Osteoblast (primary cell): ENCODE results near the gene PLP1. TPM values are rescaled to one million over a fixed set of nuclear protein-coding genes. Genes with fewer than 3 reads are reported as not detected.
A peak's percentile ranks its signal among the peaks of the same experiment; 100 is the strongest.

Source experiments
- DNase-seq: peaks from one replicate; pipeline ENCODE4 v3.0.0; 2011; ENCODE audit warnings: low spot score, mixed read lengths; ENCODE audit not compliant: insufficient read length; ENCODE audit errors: missing footprints
- H2AFZ ChIP-seq: 2 replicates; pipeline ENCODE4 v1.6.0; 2011; ENCODE audit warnings: mild to moderate bottlenecking, low read length
- H3K27ac ChIP-seq: 2 replicates; pipeline ENCODE4 v1.5.1; 2011; ENCODE audit warnings: mild to moderate bottlenecking, low read depth, low read length, moderate library complexity
- H3K27me3 ChIP-seq: 2 replicates; pipeline ENCODE4 v1.6.0; 2012; ENCODE audit warnings: mild to moderate bottlenecking, control low read depth, inconsistent platforms, low read length, moderate library complexity; ENCODE audit not compliant: insufficient read depth
- H3K36me3 ChIP-seq: 2 replicates; pipeline ENCODE4 v1.5.1; 2011; ENCODE audit warnings: mild to moderate bottlenecking, low read length, control low read depth, moderate library complexity; ENCODE audit not compliant: insufficient read depth
- H3K4me1 ChIP-seq: 2 replicates; pipeline ENCODE4 v1.5.1; 2011; ENCODE audit warnings: mild to moderate bottlenecking, low read length, control low read depth, moderate library complexity; ENCODE audit not compliant: insufficient read depth
- H3K4me2 ChIP-seq: 2 replicates; pipeline ENCODE4 v1.6.0; 2011; ENCODE audit warnings: mild to moderate bottlenecking, low read length; ENCODE audit not compliant: insufficient read depth
- H3K4me3 ChIP-seq: fragments of 200-600 bp; sonication (generic); 3 replicates; pipeline ENCODE4 v1.5.1; 2012; ENCODE audit warnings: mild to moderate bottlenecking, low read length, inconsistent platforms; ENCODE audit not compliant: insufficient read depth
- H3K79me2 ChIP-seq: 2 replicates; pipeline ENCODE4 v1.6.0; 2012; ENCODE audit warnings: mild to moderate bottlenecking, low read length, control low read depth, inconsistent platforms; ENCODE audit not compliant: insufficient read depth
- H3K9me3 ChIP-seq: 2 replicates; pipeline ENCODE4 v1.5.1; 2011; ENCODE audit warnings: low read depth, low read length, control low read depth
- H4K20me1 ChIP-seq: 2 replicates; pipeline ENCODE4 v1.6.0; 2012; ENCODE audit warnings: mild to moderate bottlenecking, low read length, control low read depth; ENCODE audit not compliant: insufficient read depth
- total RNA-seq: library from RNA; depleted of rRNA; stranded (reverse); fragments of >200 nt; gene quantifications from 2 replicates; pipeline ENCODE4 v1.2.3, GENCODE V29; 2012
- TF ChIP-seq, protein P1 (sequence below): IDR thresholded peaks from 2 replicates; pipeline ENCODE4 v1.5.1; 2011; ENCODE audit warnings: mild to moderate bottlenecking, low read depth, low read length, moderate library complexity; ENCODE audit errors: extremely low read depth

The PLP1 gene
- total RNA-seq, 1 donor = 0.36 TPM

DNA sequence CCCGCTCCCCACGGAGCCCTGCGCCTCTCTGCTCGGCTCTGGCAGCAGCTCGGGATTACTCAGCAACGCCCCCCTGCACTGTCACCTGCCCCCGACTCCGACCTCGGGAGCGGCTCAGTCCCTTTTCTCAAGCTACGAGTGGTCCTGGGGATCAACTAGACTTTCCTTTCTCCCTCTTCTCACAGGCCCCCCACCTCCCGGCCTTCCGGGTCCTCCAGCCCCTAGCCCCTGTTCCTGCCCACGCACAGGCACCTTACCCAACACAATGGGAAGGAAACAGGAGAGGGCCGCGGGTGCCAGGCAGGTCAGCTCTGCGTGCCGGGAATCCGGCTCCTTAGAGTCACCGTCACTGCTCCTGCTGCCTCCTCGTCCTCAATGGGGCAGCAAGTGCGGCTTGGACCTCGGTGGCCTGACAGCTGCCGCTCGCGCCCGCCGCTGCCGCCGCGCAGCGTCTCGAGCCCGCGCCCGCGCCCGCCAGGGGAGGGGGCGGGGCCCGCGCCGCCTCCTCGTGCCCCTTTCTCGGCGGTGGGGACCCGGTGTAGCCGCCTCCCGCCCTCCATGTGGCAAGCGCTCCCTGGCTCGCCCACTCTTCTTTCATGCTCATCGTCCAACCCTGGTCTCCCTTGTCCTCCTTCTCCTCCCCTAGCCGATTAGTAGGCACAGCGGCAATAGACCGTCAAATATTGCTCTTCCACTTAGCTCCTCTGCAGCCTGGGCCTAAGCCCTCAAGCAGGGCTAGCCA lies 55.3 kb downstream of the PLP1 start, which contains the start of gene RAB9B:
Gene RAB9B (minus strand): TSS at position 455 of the 742 bp plus-strand sequence. CDS start 6,473 bp downstream, outside the sequence.
- peak within 1 kb of the TSS; percentile 77 for H3K4me2 ChIP-seq
- TF ChIP-seq, protein P1, sequence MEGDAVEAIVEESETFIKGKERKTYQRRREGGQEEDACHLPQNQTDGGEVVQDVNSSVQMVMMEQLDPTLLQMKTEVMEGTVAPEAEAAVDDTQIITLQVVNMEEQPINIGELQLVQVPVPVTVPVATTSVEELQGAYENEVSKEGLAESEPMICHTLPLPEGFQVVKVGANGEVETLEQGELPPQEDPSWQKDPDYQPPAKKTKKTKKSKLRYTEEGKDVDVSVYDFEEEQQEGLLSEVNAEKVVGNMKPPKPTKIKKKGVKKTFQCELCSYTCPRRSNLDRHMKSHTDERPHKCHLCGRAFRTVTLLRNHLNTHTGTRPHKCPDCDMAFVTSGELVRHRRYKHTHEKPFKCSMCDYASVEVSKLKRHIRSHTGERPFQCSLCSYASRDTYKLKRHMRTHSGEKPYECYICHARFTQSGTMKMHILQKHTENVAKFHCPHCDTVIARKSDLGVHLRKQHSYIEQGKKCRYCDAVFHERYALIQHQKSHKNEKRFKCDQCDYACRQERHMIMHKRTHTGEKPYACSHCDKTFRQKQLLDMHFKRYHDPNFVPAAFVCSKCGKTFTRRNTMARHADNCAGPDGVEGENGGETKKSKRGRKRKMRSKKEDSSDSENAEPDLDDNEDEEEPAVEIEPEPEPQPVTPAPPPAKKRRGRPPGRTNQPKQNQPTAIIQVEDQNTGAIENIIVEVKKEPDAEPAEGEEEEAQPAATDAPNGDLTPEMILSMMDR = no peak
- H4K20me1 ChIP-seq = no peaks in the 10 kb centered on the region
- no peaks in the 10 kb centered on the region for H3K9me3 ChIP-seq
- DNase-seq = peak; percentile 92
- H3K79me2 ChIP-seq = no peaks in the 10 kb centered on the region
- no peaks in the 10 kb centered on the region for H3K36me3 ChIP-seq
- H3K4me3 ChIP-seq = peak within 1 kb of the TSS; percentile 68
- peak within 1 kb of the TSS; percentile 63 for H2AFZ ChIP-seq
- no peaks in the 10 kb centered on the region for H3K4me1 ChIP-seq
- peaks cover 42% of the 10 kb centered on the region for H3K27me3 ChIP-seq
- no peak within 1 kb of the TSS for H3K27ac ChIP-seq

DNA sequence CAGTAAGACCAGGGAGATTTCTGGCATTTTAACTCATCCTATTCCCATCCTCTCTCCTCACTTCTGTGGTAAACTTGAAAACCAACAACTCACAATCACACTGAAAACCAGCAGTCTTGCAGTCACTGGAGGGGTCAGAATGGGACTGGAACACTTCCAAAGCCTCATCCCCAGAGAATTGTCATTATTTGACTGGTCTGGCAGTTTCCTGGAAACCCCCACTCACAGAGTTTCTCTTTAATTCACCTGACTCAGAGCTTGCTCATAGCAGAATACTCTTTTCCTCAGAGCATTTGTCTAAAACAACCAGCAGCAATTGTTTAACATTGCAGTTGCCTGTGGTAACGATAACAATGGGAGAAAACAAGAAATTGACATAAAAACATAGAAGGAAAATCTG lies 62.8 kb downstream of the PLP1 start:
- H3K79me2 ChIP-seq = no peaks in the 10 kb centered on the region
- no peaks in the 10 kb centered on the region for H4K20me1 ChIP-seq
- no peak overlapping the region for H3K27ac ChIP-seq
- H3K27me3 ChIP-seq = peaks cover 15% of the 10 kb centered on the region
- TF ChIP-seq, protein P1 = no peak
- H3K4me2 ChIP-seq = no peak overlapping the region
- H3K9me3 ChIP-seq = peaks cover 2% of the 10 kb centered on the region
- no peak for DNase-seq
- H3K36me3 ChIP-seq = no peaks in the 10 kb centered on the region
- no peak overlapping the region for H3K4me3 ChIP-seq
- H3K4me1 ChIP-seq = no peaks in the 10 kb centered on the region
- no peak overlapping the region for H2AFZ ChIP-seq

Other genes with a start within 250 kb of the PLP1 start
- gene TCEAL4, start 191.3 kb upstream of the PLP1 start, total RNA-seq = 38.3 and 45.6 TPM in 2 replicates
- gene TCEAL3, start 168.9 kb upstream of the PLP1 start, total RNA-seq = 12.7 and 13.0 TPM in 2 replicates
- gene TCEAL1, start 147.9 kb upstream of the PLP1 start, total RNA-seq = 33.0 and 38.7 TPM in 2 replicates
- gene MORF4L2, start 90.1 kb upstream of the PLP1 start, total RNA-seq = 678 and 953 TPM in 2 replicates
- gene TMEM31, start 65.9 kb upstream of the PLP1 start, total RNA-seq = not detected in 2 replicates
- 1.1 and 1.8 TPM in 2 replicates for gene RAB9B, start 55.4 kb downstream of the PLP1 start, total RNA-seq
- 3.8 and 4.0 TPM in 2 replicates for gene TMSB15B, start 185.8 kb downstream of the PLP1 start, total RNA-seq
- gene H2BW1, start 236.9 kb downstream of the PLP1 start, total RNA-seq = not detected in 2 replicates